ENCODE measurements around the gene TARS1. TPM values are rescaled to one million over a fixed set of nuclear protein-coding genes. Genes with fewer than 3 reads are reported as not detected.

The TARS1 gene
- 130 to 186 TPM (median 141 TPM) in 5 replicates for total RNA-seq (2022; extraction: Qiagen RNA extraction)

GRCh38 chr5:33440482-33441240 lies at the start of gene TARS1:
TSS of gene TARS1 (plus strand) at chr5:33440965. CDS start at chr5:33441087, 122 bp downstream.

Data from A549 treated with CORT108297 at 1 μM for 4 hours (cell line).